NCI-H2081 (cell line): ENCODE measurements around the gene PGPEP1.
"Not testable (repeated sequence)": the region's sequence is repeated elsewhere in the genome, so short reads cannot be mapped to it uniquely, and the experiment has no call there.

Experiments used
- DNase-seq, 2 experiments: peaks; one replicate each; lab custom pipeline; 2025; lab: John Stamatoyannopoulos, UW

PGPEP1 gene

GRCh38 chr19:18364277-18364825, 24.0 kb downstream of the PGPEP1 start:
- DNase-seq, result not testable (repeated sequence)

- peak; percentile 78 to 93 for DNase-seq
These were observed 24.6 kb downstream of the PGPEP1 start for GRCh38 chr19:18364826-18365528.

- DNase-seq, result no peak
These were observed 25.6 kb downstream of the PGPEP1 start for GRCh38 chr19:18366021-18366435.

GRCh38 chr19:18368504-18369222, 28.3 kb downstream of the PGPEP1 start:
- no peak for DNase-seq

- no peak for DNase-seq
These were observed 33.1 kb downstream of the PGPEP1 start for GRCh38 chr19:18373407-18373891.

GRCh38 chr19:18373892-18374629, 33.7 kb downstream of the PGPEP1 start:
- peak in 1 of 2 experiments; percentile 40 for DNase-seq

GRCh38 chr19:18377026-18377425, 36.6 kb downstream of the PGPEP1 start:
- DNase-seq, result peak in 1 of 2 experiments; percentile 72

GRCh38 chr19:18379803-18380747, 39.7 kb downstream of the PGPEP1 start:
- DNase-seq, result peak in 1 of 2 experiments; percentile 7

GRCh38 chr19:18380843-18381242, 40.4 kb downstream of the PGPEP1 start:
- DNase-seq, result no peak

- DNase-seq, result not testable (repeated sequence)
These were observed 43.2 kb downstream of the PGPEP1 start for GRCh38 chr19:18383622-18384021.

GRCh38 chr19:18384775-18385174, 44.4 kb downstream of the PGPEP1 start:
- no peak for DNase-seq

GRCh38 chr19:18385359-18385674, 44.9 kb downstream of the PGPEP1 start:
- no peak for DNase-seq

GRCh38 chr19:18385675-18386542, 45.5 kb downstream of the PGPEP1 start, which contains the start of gene GDF15:
Gene GDF15 (plus strand): TSS chr19:18386158. CDS start chr19:18386190, 32 bp downstream.
- no peak for DNase-seq

- DNase-seq, result no peak
These were observed 46.3 kb downstream of the PGPEP1 start for GRCh38 chr19:18386543-18387271.

GRCh38 chr19:18388100-18388959, 47.9 kb downstream of the PGPEP1 start:
- DNase-seq, result peak; percentile 75 to 84

- no peak for DNase-seq
These were observed 48.7 kb downstream of the PGPEP1 start for GRCh38 chr19:18388960-18389725.

GRCh38 chr19:18389726-18390064, 49.3 kb downstream of the PGPEP1 start:
- DNase-seq, result no peak
